Measurements from ENCODE around the gene CRHR1.

The CRHR1 gene

GRCh38 chr17:45785480-45786193 is 1.5 kb downstream of the CRHR1 start:
- Histone ChIP-seq H3K4me3 (replicated peaks; ENCODE audit: insufficient read depth, low read length) (no peak overlapping the region), H3K27ac (replicated peaks) (no peak overlapping the region), H3K27me3 (ENCODE audit: insufficient read depth, poor library complexity, severe bottlenecking) (peaks cover 53% of the 10 kb centered on the region)
- TF ChIP-seq CTCF (IDR thresholded peaks at IDR 0.05; ENCODE audit: insufficient read depth, low read length) (no peak), GABPA (IDR thresholded peaks at IDR 0.05; ENCODE audit: low read depth) (no peak), REST (IDR thresholded peaks at IDR 0.05; ENCODE audit: insufficient replicate concordance, low read depth) (no peak), SPI1 (IDR thresholded peaks at IDR 0.05; ENCODE audit: borderline replicate concordance, low read depth) (no peak), POLR2AphosphoS5 (IDR thresholded peaks at IDR 0.05; ENCODE audit: low read depth) (no peak)
- DNase-seq (ENCODE audit: low read depth in 1 of 2, low spot score in 1 of 2), result no peak

- Histone ChIP-seq H3K27me3 (ENCODE audit: insufficient read depth, poor library complexity, severe bottlenecking) (peaks cover 49% of the 10 kb centered on the region), H3K27ac (replicated peaks) (no peak overlapping the region), H3K4me3 (replicated peaks; ENCODE audit: insufficient read depth, low read length) (no peak overlapping the region)
- DNase-seq (ENCODE audit: low read depth in 1 of 2, low spot score in 1 of 2), result no peak
- no peak for TF ChIP-seq GABPA (IDR thresholded peaks at IDR 0.05; ENCODE audit: low read depth)
- TF ChIP-seq SPI1 (IDR thresholded peaks at IDR 0.05; ENCODE audit: borderline replicate concordance, low read depth), result no peak
- TF ChIP-seq CTCF (IDR thresholded peaks at IDR 0.05; ENCODE audit: insufficient read depth, low read length), result no peak
- no peak for TF ChIP-seq REST (IDR thresholded peaks at IDR 0.05; ENCODE audit: insufficient replicate concordance, low read depth)
- TF ChIP-seq POLR2AphosphoS5 (IDR thresholded peaks at IDR 0.05; ENCODE audit: low read depth), result no peak
These were observed 2.2 kb downstream of the CRHR1 start for GRCh38 chr17:45786349-45786748.

- Histone ChIP-seq H3K27ac (replicated peaks) (no peak overlapping the region), H3K4me3 (replicated peaks; ENCODE audit: insufficient read depth, low read length) (no peak overlapping the region), H3K27me3 (ENCODE audit: insufficient read depth, poor library complexity, severe bottlenecking) (peaks cover 45% of the 10 kb centered on the region)
- TF ChIP-seq REST (IDR thresholded peaks at IDR 0.05; ENCODE audit: insufficient replicate concordance, low read depth) (no peak), CTCF (IDR thresholded peaks at IDR 0.05; ENCODE audit: insufficient read depth, low read length) (no peak), GABPA (IDR thresholded peaks at IDR 0.05; ENCODE audit: low read depth) (no peak), POLR2AphosphoS5 (IDR thresholded peaks at IDR 0.05; ENCODE audit: low read depth) (no peak)
- no peak for DNase-seq (ENCODE audit: low read depth in 1 of 2, low spot score in 1 of 2)
These were observed 2.9 kb downstream of the CRHR1 start for GRCh38 chr17:45787044-45787443.

All from HL-60 (cell line).